Mesothelial cell of epicardium (in vitro differentiated cells): ENCODE measurements around the gene NUDT12. TPM values are rescaled to one million over a fixed set of nuclear protein-coding genes. Genes with fewer than 3 reads are reported as not detected.

Source experiments
- DNase-seq, 2 experiments: peaks; one replicate each; pipeline ENCODE4 v3.0.0; 2021; ENCODE audit warnings: low spot score in 2 of 2; ENCODE audit not compliant: unreplicated experiment in 2 of 2
- H3K27ac Mint-ChIP-seq: 2 replicates; pipeline ENCODE4 v1.8.0; 2021; ENCODE audit warnings: mixed read lengths
- H3K27me3 Mint-ChIP-seq: 2 replicates; pipeline ENCODE4 v1.8.0; 2021; ENCODE audit warnings: low read depth, mixed read lengths
- H3K36me3 Mint-ChIP-seq: 2 replicates; pipeline ENCODE4 v1.8.0; 2021; ENCODE audit warnings: mixed read lengths
- H3K4me1 Mint-ChIP-seq: 2 replicates; pipeline ENCODE4 v1.8.0; 2021; ENCODE audit warnings: mixed read lengths
- H3K4me3 Mint-ChIP-seq: 2 replicates; pipeline ENCODE4 v1.8.0; 2021; ENCODE audit warnings: mild to moderate bottlenecking, moderate library complexity, mixed read lengths
- H3K9me3 Mint-ChIP-seq: 2 replicates; pipeline ENCODE4 v1.8.0; 2021; ENCODE audit warnings: mixed read lengths
- CTCF ChIP-seq: fragments of 200-600 bp; sonication (generic); IDR thresholded peaks from one replicate; pipeline ENCODE4 v1.5.0; 2021; ENCODE audit warnings: antibody characterized with exemption; ENCODE audit not compliant: unreplicated experiment
- total RNA-seq: library from RNA; stranded (reverse); gene quantifications from 3 replicates; pipeline ENCODE4 v1.2.1, GENCODE V29; 2021

NUDT12 gene
- total RNA-seq, 1 donor from 2014 or later, result 14.1 TPM

GRCh38 chr5:103598997-103599566, 36.5 kb upstream of the NUDT12 start:
- Mint-ChIP-seq H3K9me3 (peaks cover 6% of the 10 kb centered on the region), H3K36me3 (no peaks in the 10 kb centered on the region), H3K27ac (no peak overlapping the region), H3K4me1 (no peaks in the 10 kb centered on the region), H3K27me3 (no peaks in the 10 kb centered on the region), H3K4me3 (no peak overlapping the region)
- no peak for DNase-seq
- TF ChIP-seq CTCF, result no peak

- Mint-ChIP-seq H3K36me3 (no peaks in the 10 kb centered on the region), H3K9me3 (peaks cover 4% of the 10 kb centered on the region), H3K27ac (no peak overlapping the region), H3K27me3 (no peaks in the 10 kb centered on the region), H3K4me3 (no peak overlapping the region), H3K4me1 (peaks cover 14% of the 10 kb centered on the region)
- TF ChIP-seq CTCF, result no peak
- DNase-seq, result no peak
Observed at GRCh38 chr5:103590221-103590620, 27.6 kb upstream of the NUDT12 start.

GRCh38 chr5:103589776-103590175, 27.2 kb upstream of the NUDT12 start:
- H3K4me1 Mint-ChIP-seq, result peaks cover 14% of the 10 kb centered on the region
- no peak overlapping the region for H3K4me3 Mint-ChIP-seq
- no peaks in the 10 kb centered on the region for H3K9me3 Mint-ChIP-seq
- peak overlapping the region; percentile 7 for H3K27ac Mint-ChIP-seq
- DNase-seq, result no peak
- H3K27me3 Mint-ChIP-seq, result no peaks in the 10 kb centered on the region
- TF ChIP-seq CTCF, result no peak
- no peaks in the 10 kb centered on the region for H3K36me3 Mint-ChIP-seq

GRCh38 chr5:103589357-103589756, 26.8 kb upstream of the NUDT12 start:
- peak overlapping the region; percentile 7 for H3K27ac Mint-ChIP-seq
- no peak overlapping the region for H3K4me3 Mint-ChIP-seq
- no peaks in the 10 kb centered on the region for H3K27me3 Mint-ChIP-seq
- DNase-seq, result no peak
- peaks cover 14% of the 10 kb centered on the region for H3K4me1 Mint-ChIP-seq
- no peaks in the 10 kb centered on the region for H3K36me3 Mint-ChIP-seq
- no peaks in the 10 kb centered on the region for H3K9me3 Mint-ChIP-seq
- TF ChIP-seq CTCF, result no peak

- H3K27me3 Mint-ChIP-seq, result no peaks in the 10 kb centered on the region
- no peak overlapping the region for H3K4me3 Mint-ChIP-seq
- TF ChIP-seq CTCF, result peak; percentile 59
- peaks cover 17% of the 10 kb centered on the region for H3K4me1 Mint-ChIP-seq
- H3K36me3 Mint-ChIP-seq, result no peaks in the 10 kb centered on the region
- no peaks in the 10 kb centered on the region for H3K9me3 Mint-ChIP-seq
- no peak for DNase-seq
- H3K27ac Mint-ChIP-seq, result no peak overlapping the region
Observed at GRCh38 chr5:103587185-103587748, 24.7 kb upstream of the NUDT12 start.
